ENCODE results near the gene NDUFAF2. TPM values are rescaled to one million over a fixed set of nuclear protein-coding genes. Genes with fewer than 3 reads are reported as not detected.

The NDUFAF2 gene
- total and polyA plus RNA-seq, 2 of the 13 experiments (the other 11 are each of a cell fraction or from before 2014, with no cell fraction given), result 34.0 to 78.4 TPM

DNA sequence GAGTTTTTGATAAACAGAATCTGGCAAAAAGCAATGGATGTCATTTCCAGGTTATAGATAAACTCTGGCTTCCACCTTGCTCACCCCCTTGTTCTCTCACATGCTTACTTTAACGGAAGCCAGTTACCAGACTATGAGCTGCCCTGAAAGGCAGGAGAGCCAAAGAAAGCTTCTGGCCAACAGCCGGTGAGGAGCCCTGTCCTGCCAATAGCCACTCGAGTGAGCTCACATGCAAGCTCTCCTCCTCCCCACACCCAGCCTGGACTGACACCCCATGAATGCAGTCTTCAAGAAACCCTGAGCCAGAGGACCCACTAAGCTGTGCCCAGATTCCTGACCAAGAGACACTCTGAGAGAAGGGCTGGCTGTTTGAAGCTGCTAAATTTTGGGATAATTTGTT lies 231.6 kb downstream of the NDUFAF2 start:
- FAIRE-seq (no peak), DNase-seq (ENCODE audit: low spot score) (no peak), ATAC-seq (no peak)
- POLR2A ChIA-PET, result no interaction called here
- H3K79me2 ChIP-seq (ENCODE audit: insufficient read depth, low read length), result no peaks in the 10 kb centered on the region
- H4K20me1 ChIP-seq (ENCODE audit: insufficient read depth, low read length), result no peaks in the 10 kb centered on the region
- CTCF ChIA-PET (ENCODE audit: low intra/inter-chr PET ratio, low total read pairs), result no interaction called here
- TF ChIP-seq SP5 (CRISPR knock-in tag; IDR thresholded peaks at IDR 0.05; ENCODE audit: borderline replicate concordance, low read depth) (no peak), KLF13 (CRISPR knock-in tag; IDR thresholded peaks at IDR 0.05) (no peak), DR1 (CRISPR knock-in tag; IDR thresholded peaks at IDR 0.05) (no peak)
- no peaks in the 10 kb centered on the region for H3K9me3 ChIP-seq (ENCODE audit: low read length)
- H3K4me3 ChIP-seq (replicated peaks in 1 of 3; ENCODE audit: insufficient read depth in 1 of 3, low read depth in 2 of 3, low read length in 3 of 3), result no peak overlapping the region
- H3K27ac ChIP-seq (ENCODE audit: extremely low read length, insufficient read depth, low read length), result no peak overlapping the region
- no peaks in the 10 kb centered on the region for H3K4me1 ChIP-seq (ENCODE audit: insufficient read depth, low read length)
- intact Hi-C loops (cut with micrococcal nuclease; ENCODE audit: unreplicated experiment), result no loop called here
- no peaks in the 10 kb centered on the region; a peak in 1 of 5 replicates for H3K27me3 ChIP-seq (ENCODE audit: control insufficient read depth in 1 of 2, insufficient read depth in 2 of 2, low read length in 2 of 2)
- BruUV-seq (replicated peaks), result no TSS peak
- no peak overlapping the region for H2AFZ ChIP-seq (ENCODE audit: low read length)
- no peak overlapping the region for H3K9ac ChIP-seq (ENCODE audit: insufficient read depth, low read depth, low read length)
- in situ Hi-C loops (cut with HindIII; ENCODE audit: extremely low pct_ligation_motif_present, low pct_unique_long_range_greater_than_20kb), result no loop called here
- no peak overlapping the region for H3K4me2 ChIP-seq (ENCODE audit: low read depth, low read length)
- no peaks in the 10 kb centered on the region for H3K36me3 ChIP-seq (replicated peaks in 1 of 2; ENCODE audit: control insufficient read depth in 1 of 2, insufficient read depth in 2 of 2, low read length in 2 of 2)
- WGBS (ENCODE audit: low lambda C conversion rate), result 21% methylated on average over 3 of the region's 3 CpGs

DNA sequence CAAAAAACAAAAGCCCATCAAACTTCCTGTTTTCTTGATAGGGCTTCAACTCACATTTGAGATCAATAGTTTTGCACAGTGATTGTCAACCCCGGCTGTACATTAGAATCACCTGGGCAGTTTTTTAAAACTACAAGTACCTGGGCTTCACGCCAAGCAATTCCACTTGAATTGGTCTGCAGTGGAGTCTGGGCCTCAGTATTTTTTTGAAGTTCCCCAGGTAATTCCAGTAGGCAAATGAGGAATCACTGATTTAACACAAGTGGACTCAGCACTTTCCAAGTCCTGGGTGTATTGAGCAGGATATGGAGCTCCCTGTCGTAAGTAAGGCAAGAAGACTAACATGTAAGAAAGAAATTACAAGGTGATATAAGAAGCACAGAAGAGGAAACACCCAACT lies 232.1 kb downstream of the NDUFAF2 start:
- H3K4me2 ChIP-seq (ENCODE audit: low read depth, low read length), result no peak overlapping the region
- DNase-seq (ENCODE audit: low spot score), result no peak
- no peak for TF ChIP-seq ZFP36L2 (CRISPR knock-in tag; IDR thresholded peaks at IDR 0.05)
- TF ChIP-seq SMARCC2 (IDR thresholded peaks at IDR 0.05), result no peak
- no peak for TF ChIP-seq NFE2 (CRISPR knock-in tag; IDR thresholded peaks at IDR 0.05)
- TF ChIP-seq GLI4 (CRISPR knock-in tag; IDR thresholded peaks at IDR 0.05; ENCODE audit: borderline replicate concordance), result no peak
- no peak for TF ChIP-seq ZNF556 (CRISPR knock-in tag; IDR thresholded peaks at IDR 0.05; ENCODE audit: borderline replicate concordance)
- no peak for TF ChIP-seq EHMT2 (IDR thresholded peaks at IDR 0.05; ENCODE audit: borderline replicate concordance, low read depth, low read length)
- TF ChIP-seq ETV5 (CRISPR knock-in tag; IDR thresholded peaks at IDR 0.05; ENCODE audit: borderline replicate concordance), result no peak
- no peak for TF ChIP-seq SETDB1 (CRISPR knock-in tag; IDR thresholded peaks at IDR 0.05; ENCODE audit: borderline replicate concordance)
- no peak for TF ChIP-seq ZNF773 (CRISPR knock-in tag; IDR thresholded peaks at IDR 0.05; ENCODE audit: borderline replicate concordance)
- TF ChIP-seq, protein P1, sequence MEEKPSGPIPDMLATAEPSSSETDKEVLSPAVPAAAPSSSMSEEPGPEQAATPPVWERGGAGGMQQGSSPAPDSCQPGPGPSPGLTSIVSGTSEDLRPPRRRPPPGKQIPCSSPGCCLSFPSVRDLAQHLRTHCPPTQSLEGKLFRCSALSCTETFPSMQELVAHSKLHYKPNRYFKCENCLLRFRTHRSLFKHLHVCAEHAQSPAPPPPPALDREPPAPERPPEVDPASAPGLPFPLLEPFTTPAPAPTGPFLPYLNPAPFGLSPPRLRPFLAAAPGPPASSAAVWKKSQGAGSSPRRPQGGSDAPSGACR (CRISPR knock-in tag; IDR thresholded peaks at IDR 0.05), result no peak
- TF ChIP-seq, protein P2, sequence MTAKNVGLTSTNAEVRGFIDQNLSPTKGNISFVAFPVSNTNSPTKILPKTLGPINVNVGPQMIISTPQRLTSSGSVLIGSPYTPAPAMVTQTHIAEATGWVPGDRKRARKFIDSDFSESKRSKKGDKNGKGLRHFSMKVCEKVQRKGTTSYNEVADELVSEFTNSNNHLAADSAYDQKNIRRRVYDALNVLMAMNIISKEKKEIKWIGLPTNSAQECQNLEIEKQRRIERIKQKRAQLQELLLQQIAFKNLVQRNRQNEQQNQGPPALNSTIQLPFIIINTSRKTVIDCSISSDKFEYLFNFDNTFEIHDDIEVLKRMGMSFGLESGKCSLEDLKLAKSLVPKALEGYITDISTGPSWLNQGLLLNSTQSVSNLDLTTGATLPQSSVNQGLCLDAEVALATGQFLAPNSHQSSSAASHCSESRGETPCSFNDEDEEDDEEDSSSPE (CRISPR knock-in tag; IDR thresholded peaks at IDR 0.05), result no peak
- no peaks in the 10 kb centered on the region for H3K9me3 ChIP-seq (ENCODE audit: low read length)
- H4K20me1 ChIP-seq (ENCODE audit: insufficient read depth, low read length), result no peaks in the 10 kb centered on the region
- ChIA-PET POLR2A (no interaction called here), CTCF (ENCODE audit: low intra/inter-chr PET ratio, low total read pairs) (no interaction called here)
- H3K27me3 ChIP-seq (ENCODE audit: control insufficient read depth in 1 of 2, insufficient read depth in 2 of 2, low read length in 2 of 2), result no peaks in the 10 kb centered on the region; a peak in 1 of 5 replicates
- in situ Hi-C loops (cut with HindIII; ENCODE audit: extremely low pct_ligation_motif_present, low pct_unique_long_range_greater_than_20kb) (no loop called here), intact Hi-C loops (cut with micrococcal nuclease; ENCODE audit: unreplicated experiment) (no loop called here)
- H3K79me2 ChIP-seq (ENCODE audit: insufficient read depth, low read length), result no peaks in the 10 kb centered on the region
- no peaks in the 10 kb centered on the region for H3K4me1 ChIP-seq (ENCODE audit: insufficient read depth, low read length)
- no TSS peak for BruUV-seq (replicated peaks)
- H3K9ac ChIP-seq (ENCODE audit: insufficient read depth, low read depth, low read length), result no peak overlapping the region
- no peak overlapping the region for H3K4me3 ChIP-seq (replicated peaks in 1 of 3; ENCODE audit: insufficient read depth in 1 of 3, low read depth in 2 of 3, low read length in 3 of 3)
- no peak overlapping the region for H3K27ac ChIP-seq (ENCODE audit: extremely low read length, insufficient read depth, low read length)
- no peak overlapping the region for H2AFZ ChIP-seq (ENCODE audit: low read length)
- no peak for ATAC-seq
- FAIRE-seq, result no peak
- no peaks in the 10 kb centered on the region for H3K36me3 ChIP-seq (replicated peaks in 1 of 2; ENCODE audit: control insufficient read depth in 1 of 2, insufficient read depth in 2 of 2, low read length in 2 of 2)
- WGBS (ENCODE audit: low lambda C conversion rate), result 60% methylated on average over 3 of the region's 3 CpGs
